Measurements from ENCODE around the gene EPM2A. TPM values are rescaled to one million over a fixed set of nuclear protein-coding genes. Genes with fewer than 3 reads are reported as not detected.

The EPM2A gene
- total and polyA plus RNA-seq, 2 donors (not counting 3 experiments of a cell fraction or from before 2014, with no cell fraction given) = 3.1 to 4.8 TPM

GRCh38 chr6:145694083-145694737, 41.1 kb downstream of the EPM2A start:
- H3K4me2 ChIP-seq (ENCODE audit: insufficient read depth, low read length) = no peak overlapping the region
- H3K79me2 ChIP-seq (ENCODE audit: control insufficient read depth, insufficient read depth, low read length) = no peaks in the 10 kb centered on the region
- CTCF ChIA-PET = interaction anchor here (1.7 to 3.7 kb wide), 2 partner anchors 10 to 41 kb away, joined by 4 to 10 read pairs; partner anchors contain the start of gene EPM2A
- POLR2A ChIA-PET = no interaction called here
- DNase-seq (ENCODE audit: low read depth, low spot score) (no peak), FAIRE-seq (no peak)
- H2AFZ ChIP-seq (ENCODE audit: low read depth, low read length) = no peak overlapping the region
- H3K4me1 ChIP-seq (ENCODE audit: control insufficient read depth, extremely low read depth, insufficient read depth, low read length) = peaks cover 13% of the 10 kb centered on the region
- no peak overlapping the region for H3K4me3 ChIP-seq (replicated peaks in 1 of 3; ENCODE audit: insufficient read depth in 1 of 3, low read depth in 1 of 3, low read length in 3 of 3)
- dilution Hi-C loops (cut with MboI; ENCODE audit: extremely low pct_ligation_motif_present, low sequenced_read_pairs) (no loop called here), intact Hi-C loops (cut with micrococcal nuclease) (no loop called here)
- no peaks in the 10 kb centered on the region for H3K27me3 ChIP-seq (ENCODE audit: control insufficient read depth in 2 of 2, insufficient read depth in 2 of 2, low read length in 2 of 2)
- no TSS peak for BruUV-seq (replicated peaks)
- no peaks in the 10 kb centered on the region for H4K20me1 ChIP-seq (replicated peaks; ENCODE audit: control insufficient read depth, extremely low read depth, insufficient read depth, low read length)
- no peak for TF ChIP-seq EZH2 (IDR thresholded peaks at IDR 0.05; ENCODE audit: borderline replicate concordance, low read depth, low read length, severe bottlenecking)
- TF ChIP-seq MYC (IDR thresholded peaks at IDR 0.05; ENCODE audit: low read depth, low read length) = no peak
- TF ChIP-seq FOS (IDR thresholded peaks at IDR 0.05; ENCODE audit: borderline replicate concordance, insufficient read depth, low read length) = no peak
- TF ChIP-seq, protein P1, sequence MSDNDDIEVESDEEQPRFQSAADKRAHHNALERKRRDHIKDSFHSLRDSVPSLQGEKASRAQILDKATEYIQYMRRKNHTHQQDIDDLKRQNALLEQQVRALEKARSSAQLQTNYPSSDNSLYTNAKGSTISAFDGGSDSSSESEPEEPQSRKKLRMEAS (IDR thresholded peaks at IDR 0.05; ENCODE audit: insufficient read depth, insufficient read length) = no peak
- no peak for TF ChIP-seq POLR2AphosphoS5 (IDR thresholded peaks at IDR 0.05; ENCODE audit: insufficient read depth, low read depth, low read length)
- TF ChIP-seq JUN (IDR thresholded peaks at IDR 0.05; ENCODE audit: borderline replicate concordance, insufficient read depth, insufficient read length, low read depth) = no peak
- TF ChIP-seq, protein P2, sequence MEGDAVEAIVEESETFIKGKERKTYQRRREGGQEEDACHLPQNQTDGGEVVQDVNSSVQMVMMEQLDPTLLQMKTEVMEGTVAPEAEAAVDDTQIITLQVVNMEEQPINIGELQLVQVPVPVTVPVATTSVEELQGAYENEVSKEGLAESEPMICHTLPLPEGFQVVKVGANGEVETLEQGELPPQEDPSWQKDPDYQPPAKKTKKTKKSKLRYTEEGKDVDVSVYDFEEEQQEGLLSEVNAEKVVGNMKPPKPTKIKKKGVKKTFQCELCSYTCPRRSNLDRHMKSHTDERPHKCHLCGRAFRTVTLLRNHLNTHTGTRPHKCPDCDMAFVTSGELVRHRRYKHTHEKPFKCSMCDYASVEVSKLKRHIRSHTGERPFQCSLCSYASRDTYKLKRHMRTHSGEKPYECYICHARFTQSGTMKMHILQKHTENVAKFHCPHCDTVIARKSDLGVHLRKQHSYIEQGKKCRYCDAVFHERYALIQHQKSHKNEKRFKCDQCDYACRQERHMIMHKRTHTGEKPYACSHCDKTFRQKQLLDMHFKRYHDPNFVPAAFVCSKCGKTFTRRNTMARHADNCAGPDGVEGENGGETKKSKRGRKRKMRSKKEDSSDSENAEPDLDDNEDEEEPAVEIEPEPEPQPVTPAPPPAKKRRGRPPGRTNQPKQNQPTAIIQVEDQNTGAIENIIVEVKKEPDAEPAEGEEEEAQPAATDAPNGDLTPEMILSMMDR (IDR thresholded peaks at IDR 0.05; ENCODE audit: extremely low read depth in 1 of 2, insufficient read depth in 1 of 2, low read depth in 1 of 2, low read length in 2 of 2) = no peak
- no peak for TF ChIP-seq GATA2 (IDR thresholded peaks at IDR 0.05; ENCODE audit: insufficient read depth, insufficient read length, low read depth, low read length)
- no peaks in the 10 kb centered on the region for H3K9me3 ChIP-seq (replicated peaks; ENCODE audit: control insufficient read depth, insufficient read depth, low read length)
- no peaks in the 10 kb centered on the region for H3K36me3 ChIP-seq (ENCODE audit: control insufficient read depth in 2 of 2, extremely low read depth in 1 of 2, insufficient read depth in 2 of 2, low read length in 2 of 2)
- no peak overlapping the region for H3K27ac ChIP-seq (ENCODE audit: insufficient read depth, low read depth, low read length)
- no peak overlapping the region for H3K9ac ChIP-seq (replicated peaks; ENCODE audit: extremely low read depth, insufficient read depth, low read length)
- no peaks in the 10 kb centered on the region for H3K9me1 ChIP-seq (replicated peaks; ENCODE audit: control insufficient read depth, extremely low read depth, insufficient read depth, low read length)
